IPS-11a (cell line): ENCODE measurements around the gene CFAP251.
"Not testable (repeated sequence)": the region's sequence is repeated elsewhere in the genome, so short reads cannot be mapped to it uniquely, and the experiment has no call there.

Experiments
- H3K4me3 ChIP-seq: one replicate; pipeline ENCODE4 v1.5.1; 2013; ENCODE audit warnings: low read depth, low read length, control low read depth

CFAP251 gene

GRCh38 chr12:121970581-121971300 is 52.3 kb downstream of the CFAP251 start:
- no peak overlapping the region for H3K4me3 ChIP-seq

GRCh38 chr12:121974026-121974985 is 55.9 kb downstream of the CFAP251 start:
- no peak overlapping the region for H3K4me3 ChIP-seq

GRCh38 chr12:121975021-121975420 is 56.6 kb downstream of the CFAP251 start:
- no peak overlapping the region for H3K4me3 ChIP-seq

GRCh38 chr12:121976950-121977349 is 58.6 kb downstream of the CFAP251 start:
- H3K4me3 ChIP-seq: no peak overlapping the region

- H3K4me3 ChIP-seq: no peak overlapping the region
Measured at GRCh38 chr12:121980191-121980891, 61.9 kb downstream of the CFAP251 start.

GRCh38 chr12:121980892-121981272 is 62.5 kb downstream of the CFAP251 start:
- no peak overlapping the region for H3K4me3 ChIP-seq

- H3K4me3 ChIP-seq: no peak overlapping the region
Measured at GRCh38 chr12:121981456-121981855, 63.1 kb downstream of the CFAP251 start.

- H3K4me3 ChIP-seq: no peak overlapping the region
Measured at GRCh38 chr12:121982950-121983349, 64.6 kb downstream of the CFAP251 start.

GRCh38 chr12:121983536-121984210 is 65.3 kb downstream of the CFAP251 start:
- H3K4me3 ChIP-seq: no peak overlapping the region

- no peak overlapping the region for H3K4me3 ChIP-seq
Measured at GRCh38 chr12:121986489-121987245, 68.3 kb downstream of the CFAP251 start.

GRCh38 chr12:121988519-121988918 is 70.1 kb downstream of the CFAP251 start:
- not testable (repeated sequence) for H3K4me3 ChIP-seq

GRCh38 chr12:121989276-121990113 is 71.1 kb downstream of the CFAP251 start:
- H3K4me3 ChIP-seq: no peak overlapping the region

- H3K4me3 ChIP-seq: no peak overlapping the region
Measured at GRCh38 chr12:121990114-121990647, 71.8 kb downstream of the CFAP251 start.

- no peak overlapping the region for H3K4me3 ChIP-seq
Measured at GRCh38 chr12:121990692-121991603, 72.6 kb downstream of the CFAP251 start.

GRCh38 chr12:121992059-121992879 is 73.9 kb downstream of the CFAP251 start:
- no peak overlapping the region for H3K4me3 ChIP-seq

- no peak overlapping the region for H3K4me3 ChIP-seq
Measured at GRCh38 chr12:121996050-121996944, 77.9 kb downstream of the CFAP251 start.
